Subcutaneous abdominal adipose tissue (tissue), 5 donors: ENCODE data around the gene PPM1B.

ENCODE experiments used
- H3K27ac ChIP-seq: one replicate; pipeline ENCODE4 v1.7.0; 2013; ENCODE audit warnings: low read depth, mild to moderate bottlenecking, inconsistent platforms, low read length, moderate library complexity
- H3K27me3 ChIP-seq, 5 donors: one replicate each; pipeline ENCODE4 v1.7.0; 2013; ENCODE audit warnings: low read length in 5 of 5, inconsistent platforms in 1 of 5; ENCODE audit not compliant: control insufficient read depth in 5 of 5, insufficient read depth in 4 of 5
- H3K36me3 ChIP-seq, 5 donors: one replicate each; pipeline ENCODE4 v1.7.0; 2013; ENCODE audit warnings: low read length in 5 of 5; ENCODE audit not compliant: control insufficient read depth in 5 of 5, insufficient read depth in 5 of 5
- H3K4me1 ChIP-seq, 5 donors: one replicate each; pipeline ENCODE4 v1.7.0; 2013; ENCODE audit warnings: low read length in 5 of 5, mild to moderate bottlenecking in 3 of 5, moderate library complexity in 1 of 5; ENCODE audit not compliant: control insufficient read depth in 5 of 5, insufficient read depth in 5 of 5
- H3K4me3 ChIP-seq, 5 donors: one replicate each; pipeline ENCODE4 v1.7.0; 2013; ENCODE audit warnings: low read length in 5 of 5, low read depth in 1 of 5
- H3K9ac ChIP-seq, 5 donors: one replicate each; pipeline ENCODE4 v1.7.0; 2013; ENCODE audit warnings: low read length in 5 of 5, mild to moderate bottlenecking in 4 of 5, moderate library complexity in 3 of 5
- H3K9me3 ChIP-seq, 5 donors: one replicate each; pipeline ENCODE4 v1.7.0; 2013; ENCODE audit warnings: low read length in 5 of 5; ENCODE audit not compliant: control insufficient read depth in 5 of 5
- donor health status: healthy.
- donor health status: healthy.
- donor health status: healthy.
- donor health status: healthy.
- donor health status: healthy.

PPM1B gene

DNA sequence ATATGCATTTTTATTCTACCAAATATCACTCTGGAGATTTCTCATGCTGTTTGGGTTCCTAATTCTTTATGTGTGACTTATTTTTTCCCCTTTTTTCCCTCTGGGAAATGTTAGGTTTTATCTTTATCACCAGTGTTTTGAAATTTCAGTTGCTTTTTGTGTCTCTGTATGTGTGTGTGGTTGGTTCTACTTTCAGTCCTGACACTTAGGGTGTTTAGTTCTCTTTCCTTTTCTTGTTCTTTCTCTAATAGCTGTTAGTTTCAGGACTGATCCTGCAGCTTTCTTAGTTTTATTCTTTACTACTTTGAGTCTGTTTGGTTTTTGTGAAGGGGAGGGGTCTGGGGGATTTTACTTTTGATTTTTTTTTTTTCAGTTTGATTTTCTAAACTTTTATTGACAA is 23.1 kb downstream of the PPM1B start:
- Histone ChIP-seq H3K9me3 (no peaks in the 10 kb centered on the region), H3K27ac (no peak overlapping the region), H3K9ac (no peak overlapping the region), H3K4me3 (no peak overlapping the region), H3K36me3 (no peaks in the 10 kb centered on the region), H3K27me3 (no peaks in the 10 kb centered on the region), H3K4me1 (peaks cover 0 to 11% (median 6%) of the 10 kb centered on the region in 5 donors)

DNA sequence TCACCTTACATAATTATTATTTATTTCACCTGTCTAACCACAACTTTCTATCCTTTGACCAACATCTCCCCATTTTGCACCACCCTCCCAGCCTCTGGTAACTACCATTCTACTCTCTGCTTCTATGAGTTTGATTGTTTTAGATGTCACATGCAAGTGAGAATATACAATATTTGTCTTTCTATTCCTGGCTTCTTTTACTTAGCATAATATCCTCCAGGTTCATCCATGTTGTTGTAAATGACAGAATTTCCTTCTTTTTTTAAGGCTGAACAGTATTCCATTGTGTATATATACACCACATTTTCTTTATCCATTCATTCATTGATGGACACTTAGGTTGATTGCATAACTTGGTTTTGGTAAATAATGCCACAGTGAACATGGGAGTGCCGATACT is 24.0 kb downstream of the PPM1B start:
- Histone ChIP-seq H3K9ac (no peak overlapping the region), H3K4me3 (no peak overlapping the region), H3K27me3 (no peaks in the 10 kb centered on the region), H3K36me3 (no peaks in the 10 kb centered on the region), H3K27ac (no peak overlapping the region), H3K4me1 (peaks cover 0 to 9% (median 2%) of the 10 kb centered on the region in 5 donors), H3K9me3 (no peaks in the 10 kb centered on the region)

DNA sequence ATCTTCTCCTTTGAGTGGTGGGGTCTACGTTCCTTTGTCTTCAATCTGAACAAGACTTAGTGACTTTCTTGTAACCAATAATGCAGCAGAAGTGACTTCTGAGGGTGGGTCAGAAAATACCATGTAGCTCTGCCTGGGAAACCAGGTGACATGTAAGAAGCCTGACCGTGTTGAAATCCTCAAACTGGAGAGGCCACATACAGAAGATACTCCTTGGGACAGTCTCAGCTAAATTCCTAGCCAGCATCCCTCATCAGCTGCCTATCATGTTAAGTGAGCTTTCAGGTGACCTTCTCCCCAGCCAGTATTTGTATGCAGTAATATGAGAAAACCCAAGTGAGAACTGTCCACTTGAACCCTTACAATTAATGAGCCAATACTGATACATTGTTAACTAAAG is 27.0 kb downstream of the PPM1B start:
- H3K4me3 ChIP-seq, result no peak overlapping the region
- H3K9me3 ChIP-seq, result no peaks in the 10 kb centered on the region
- peaks cover 0 to 9% (median 0%) of the 10 kb centered on the region in 5 donors for H3K4me1 ChIP-seq
- no peaks in the 10 kb centered on the region for H3K27me3 ChIP-seq
- no peak overlapping the region for H3K9ac ChIP-seq
- H3K36me3 ChIP-seq, result no peaks in the 10 kb centered on the region
- no peak overlapping the region for H3K27ac ChIP-seq

DNA sequence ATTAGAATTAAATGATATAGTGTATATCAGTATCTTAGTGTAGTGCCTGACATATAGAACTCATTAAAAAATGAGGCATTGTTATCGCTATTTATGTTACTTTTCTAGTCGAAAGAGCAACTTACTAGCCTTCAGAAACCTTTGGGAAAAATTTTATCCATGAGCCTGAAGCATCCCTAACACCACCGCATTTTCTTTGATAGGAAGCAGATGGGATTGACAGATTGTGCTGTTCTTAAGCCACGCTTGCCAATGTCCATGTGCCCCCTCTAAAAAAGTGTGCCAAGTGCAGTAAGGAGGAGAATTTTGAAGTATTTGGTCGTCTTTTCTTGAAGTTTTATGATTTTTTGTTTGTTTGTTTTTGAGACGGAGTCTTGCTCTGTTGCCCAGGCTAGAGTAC is 29.1 kb downstream of the PPM1B start:
- Histone ChIP-seq H3K4me3 (no peak overlapping the region), H3K27me3 (no peaks in the 10 kb centered on the region), H3K27ac (no peak overlapping the region), H3K4me1 (peaks cover 0 to 3% (median 0%) of the 10 kb centered on the region in 5 donors), H3K9me3 (no peaks in the 10 kb centered on the region), H3K9ac (no peak overlapping the region), H3K36me3 (peaks cover 0 to 8% (median 4%) of the 10 kb centered on the region in 5 donors)

DNA sequence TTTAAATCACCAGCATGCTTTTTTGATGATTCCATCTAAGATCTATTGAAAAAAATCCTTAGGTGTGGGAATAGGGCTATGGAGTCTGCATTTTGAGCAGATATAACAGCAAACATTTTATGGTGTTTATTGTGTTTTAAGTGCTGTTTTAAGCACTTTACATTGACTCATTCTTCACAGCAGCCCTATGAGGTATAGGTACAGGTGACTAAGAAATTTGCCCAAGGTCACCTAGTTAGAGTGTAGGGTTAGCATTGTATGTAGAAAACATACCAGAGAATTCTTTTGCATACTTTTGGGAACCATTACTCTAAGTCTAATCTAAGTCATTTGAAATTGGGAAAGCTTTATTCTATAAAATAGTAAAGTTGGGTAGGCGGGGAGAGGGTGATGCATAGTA is 31.3 kb downstream of the PPM1B start:
- no peaks in the 10 kb centered on the region for H3K27me3 ChIP-seq
- H3K9me3 ChIP-seq, result peaks cover 0 to 3% (median 0%) of the 10 kb centered on the region in 5 donors
- H3K4me1 ChIP-seq, result peaks cover 0 to 5% (median 0%) of the 10 kb centered on the region in 5 donors
- H3K4me3 ChIP-seq, result no peak overlapping the region
- no peak overlapping the region for H3K27ac ChIP-seq
- H3K9ac ChIP-seq, result no peak overlapping the region
- peaks cover 0 to 8% (median 4%) of the 10 kb centered on the region in 5 donors for H3K36me3 ChIP-seq

DNA sequence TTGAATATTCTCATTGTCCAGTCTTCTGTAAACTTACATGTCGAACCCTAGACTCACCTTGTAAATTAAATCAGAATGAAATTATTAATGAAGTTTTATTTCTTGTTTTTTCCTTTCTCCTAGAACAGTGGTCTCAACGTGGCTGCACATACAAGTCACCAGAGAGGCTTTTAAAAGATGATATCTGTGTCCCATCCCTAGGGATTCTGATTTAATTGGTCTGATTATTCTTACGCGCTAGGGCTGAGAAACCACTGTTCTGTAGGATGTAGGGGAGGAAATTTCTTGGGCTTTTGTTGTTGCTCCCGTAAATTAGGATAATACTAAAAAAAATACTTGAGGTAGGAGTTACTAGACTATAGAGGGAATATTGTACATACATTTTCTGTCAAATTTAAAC is 32.1 kb downstream of the PPM1B start:
- Histone ChIP-seq H3K27ac (no peak overlapping the region), H3K9me3 (peaks cover 0 to 3% (median 0%) of the 10 kb centered on the region in 5 donors), H3K4me1 (peaks cover 0 to 7% (median 0%) of the 10 kb centered on the region in 5 donors), H3K4me3 (no peak overlapping the region), H3K27me3 (no peaks in the 10 kb centered on the region), H3K9ac (no peak overlapping the region), H3K36me3 (peaks cover 0 to 8% (median 4%) of the 10 kb centered on the region in 5 donors)

DNA sequence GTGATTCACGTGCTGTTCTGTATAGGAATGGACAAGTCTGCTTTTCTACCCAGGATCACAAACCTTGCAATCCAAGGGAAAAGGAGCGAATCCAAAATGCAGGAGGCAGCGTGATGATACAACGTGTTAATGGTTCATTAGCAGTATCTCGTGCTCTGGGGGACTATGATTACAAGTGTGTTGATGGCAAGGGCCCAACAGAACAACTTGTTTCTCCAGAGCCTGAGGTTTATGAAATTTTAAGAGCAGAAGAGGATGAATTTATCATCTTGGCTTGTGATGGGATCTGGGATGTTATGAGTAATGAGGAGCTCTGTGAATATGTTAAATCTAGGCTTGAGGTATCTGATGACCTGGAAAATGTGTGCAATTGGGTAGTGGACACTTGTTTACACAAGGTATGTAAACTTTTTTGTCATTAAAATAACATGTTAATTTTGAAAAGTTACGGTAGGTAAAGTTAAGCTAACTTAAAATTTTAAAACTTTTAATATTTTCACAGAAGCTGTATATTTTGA is 33.0 kb downstream of the PPM1B start:
- Histone ChIP-seq H3K9ac (no peak overlapping the region), H3K9me3 (peaks cover 0 to 3% (median 0%) of the 10 kb centered on the region in 5 donors), H3K36me3 (peaks cover 0 to 8% (median 4%) of the 10 kb centered on the region in 5 donors), H3K4me3 (no peak overlapping the region), H3K27ac (no peak overlapping the region), H3K27me3 (no peaks in the 10 kb centered on the region), H3K4me1 (peaks cover 0 to 10% (median 0%) of the 10 kb centered on the region in 5 donors)

DNA sequence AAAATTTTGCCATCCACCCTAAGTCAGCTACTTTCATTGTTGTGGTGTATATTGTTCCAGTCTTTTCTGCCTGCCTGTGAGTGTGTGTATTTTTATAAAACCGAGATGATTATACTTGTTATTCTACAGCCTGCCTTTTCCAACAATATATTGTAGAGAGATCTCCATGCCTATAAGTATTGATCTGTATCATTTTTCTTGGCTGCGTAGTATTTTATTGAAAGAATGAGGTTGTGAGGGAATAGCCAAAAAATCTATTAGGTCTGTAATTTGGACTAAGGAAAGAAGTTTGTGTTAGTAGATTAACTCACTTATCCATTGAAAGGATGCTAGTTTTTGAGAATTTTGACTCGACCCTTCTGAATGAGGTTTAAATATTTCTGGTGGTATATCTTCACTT is 34.9 kb downstream of the PPM1B start:
- peaks cover 0 to 10% (median 0%) of the 10 kb centered on the region in 5 donors for H3K4me1 ChIP-seq
- H3K9me3 ChIP-seq, result peaks cover 0 to 3% (median 0%) of the 10 kb centered on the region in 5 donors
- no peaks in the 10 kb centered on the region for H3K27me3 ChIP-seq
- H3K9ac ChIP-seq, result no peak overlapping the region
- H3K4me3 ChIP-seq, result no peak overlapping the region
- peaks cover 0 to 8% (median 4%) of the 10 kb centered on the region in 5 donors for H3K36me3 ChIP-seq
- H3K27ac ChIP-seq, result no peak overlapping the region

DNA sequence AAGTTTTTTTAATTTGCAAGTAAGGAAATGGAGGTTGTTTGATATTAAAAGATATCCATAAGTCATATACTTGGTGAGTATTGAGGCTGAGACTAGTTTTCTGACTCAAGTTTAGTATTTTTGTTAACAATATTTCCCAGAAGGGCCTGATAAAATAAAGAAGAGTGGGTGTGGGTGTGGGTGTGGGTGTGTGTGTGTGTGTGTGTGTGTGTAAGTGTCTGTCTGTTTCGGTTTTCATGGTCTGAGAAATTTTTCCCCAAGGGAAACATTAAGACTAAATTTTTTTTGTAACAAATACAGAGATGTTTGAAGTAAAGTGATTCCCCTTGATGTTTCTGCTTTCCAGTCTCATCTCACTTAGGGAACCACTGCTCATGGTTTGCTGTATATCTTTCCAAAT is 36.5 kb downstream of the PPM1B start:
- no peak overlapping the region for H3K4me3 ChIP-seq
- H3K27me3 ChIP-seq, result no peaks in the 10 kb centered on the region
- H3K9me3 ChIP-seq, result peaks cover 0 to 3% (median 0%) of the 10 kb centered on the region in 5 donors
- no peak overlapping the region for H3K9ac ChIP-seq
- no peak overlapping the region for H3K27ac ChIP-seq
- H3K36me3 ChIP-seq, result peaks cover 0 to 10% (median 6%) of the 10 kb centered on the region in 5 donors
- H3K4me1 ChIP-seq, result peaks cover 0 to 10% (median 0%) of the 10 kb centered on the region in 5 donors

DNA sequence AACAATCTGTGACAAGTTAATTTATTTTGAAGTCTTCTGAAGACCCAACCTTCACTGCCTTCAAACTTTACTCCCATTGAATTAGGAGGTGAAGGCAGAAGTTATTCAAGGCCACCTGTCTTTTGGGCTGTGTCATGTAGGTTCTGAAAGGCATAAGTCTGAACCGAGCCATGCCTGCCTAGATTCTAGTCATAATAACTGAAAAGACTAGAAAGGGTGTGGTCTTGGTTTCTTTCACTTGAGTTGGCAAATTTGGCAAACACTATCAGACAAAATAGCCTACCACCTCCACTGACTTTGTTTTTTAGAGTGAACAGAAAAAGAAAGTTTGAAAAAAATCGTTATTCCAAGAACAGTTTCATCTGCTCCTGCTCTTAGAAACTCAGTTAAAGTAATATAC is 38.4 kb downstream of the PPM1B start:
- Histone ChIP-seq H3K4me3 (no peak overlapping the region), H3K9me3 (peaks cover 0 to 3% (median 0%) of the 10 kb centered on the region in 5 donors), H3K4me1 (peaks cover 0 to 9% (median 0%) of the 10 kb centered on the region in 5 donors), H3K27me3 (no peaks in the 10 kb centered on the region), H3K36me3 (peaks cover 4 to 15% (median 10%) of the 10 kb centered on the region in 5 donors), H3K9ac (no peak overlapping the region), H3K27ac (no peak overlapping the region)
